ENCODE results near the gene SLC13A1. TPM values are rescaled to one million over a fixed set of nuclear protein-coding genes. Genes with fewer than 3 reads are reported as not detected.

The SLC13A1 gene
- polyA plus RNA-seq, 3 donors = not detected

DNA sequence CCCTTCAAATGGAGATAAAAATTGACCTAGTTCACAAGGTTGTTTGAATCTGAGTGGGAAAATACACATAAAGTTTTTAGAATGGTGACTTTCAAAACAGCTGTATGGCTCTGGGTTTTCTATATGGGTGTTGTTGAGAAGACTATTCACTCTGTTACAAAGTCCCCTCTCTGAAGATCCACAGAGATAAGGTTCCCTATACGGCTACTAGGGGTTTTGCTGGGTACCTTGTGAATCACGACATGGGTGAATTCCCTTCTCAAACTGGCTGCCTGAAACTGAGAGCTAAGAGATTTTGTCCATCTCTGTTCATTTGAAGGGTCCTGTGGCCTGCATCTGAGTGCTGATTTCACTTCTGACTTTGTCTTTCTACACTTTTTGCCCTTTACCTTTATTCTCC, 11.8 kb upstream of the SLC13A1 start:
- Histone ChIP-seq H3K9ac (ENCODE audit: insufficient read depth, low read length, poor library complexity, severe bottlenecking) (no peak overlapping the region), H3K4me2 (replicated peaks; ENCODE audit: extremely low read depth, low read length, poor library complexity, severe bottlenecking) (no peak overlapping the region), H3K9me3 (replicated peaks in 1 of 2; ENCODE audit: control insufficient read depth in 1 of 2, insufficient read depth in 1 of 2, low read length in 2 of 2) (peaks cover 7 to 20% of the 10 kb centered on the region in 2 donors), H2AFZ (ENCODE audit: insufficient read depth, low read depth, low read length, poor library complexity, severe bottlenecking) (no peak overlapping the region), H4K20me1 (ENCODE audit: insufficient read depth, low read length) (no peaks in the 10 kb centered on the region), H3K4me1 (ENCODE audit: control insufficient read depth in 1 of 2, insufficient read depth in 2 of 2, low read length in 2 of 2) (no peaks in the 10 kb centered on the region), H3K36me3 (replicated peaks in 1 of 2; ENCODE audit: control insufficient read depth in 1 of 2, insufficient read depth in 2 of 2, low read length in 2 of 2) (no peaks in the 10 kb centered on the region), H3K79me2 (ENCODE audit: insufficient read depth, low read length) (no peaks in the 10 kb centered on the region), H3K4me3 (replicated peaks in 1 of 3; ENCODE audit: low read depth in 2 of 3, low read length in 3 of 3) (no peak overlapping the region), H3K27ac (ENCODE audit: low read depth in 1 of 2, low read length in 2 of 2) (no peak overlapping the region), H3K27me3 (ENCODE audit: control insufficient read depth in 2 of 2, insufficient read depth in 2 of 2, low read length in 2 of 2) (no peaks in the 10 kb centered on the region)
- WGBS (ENCODE audit: insufficient coverage) = 89% methylated on average over 2 of the region's 2 CpGs
- Mint-ChIP-seq H3K4me1 (no peaks in the 10 kb centered on the region), H3K9me3 (peaks cover 4 to 10% (median 7%) of the 10 kb centered on the region in 7 donors), H3K27me3 (ENCODE audit: low read depth in 3 of 3) (no peaks in the 10 kb centered on the region), H3K27ac (no peak overlapping the region), H3K4me3 (no peak overlapping the region), H3K36me3 (no peaks in the 10 kb centered on the region)
- no peak for DNase-seq
- intact Hi-C loops (cut with micrococcal nuclease) = no loop called here
- TF ChIP-seq, protein P1, sequence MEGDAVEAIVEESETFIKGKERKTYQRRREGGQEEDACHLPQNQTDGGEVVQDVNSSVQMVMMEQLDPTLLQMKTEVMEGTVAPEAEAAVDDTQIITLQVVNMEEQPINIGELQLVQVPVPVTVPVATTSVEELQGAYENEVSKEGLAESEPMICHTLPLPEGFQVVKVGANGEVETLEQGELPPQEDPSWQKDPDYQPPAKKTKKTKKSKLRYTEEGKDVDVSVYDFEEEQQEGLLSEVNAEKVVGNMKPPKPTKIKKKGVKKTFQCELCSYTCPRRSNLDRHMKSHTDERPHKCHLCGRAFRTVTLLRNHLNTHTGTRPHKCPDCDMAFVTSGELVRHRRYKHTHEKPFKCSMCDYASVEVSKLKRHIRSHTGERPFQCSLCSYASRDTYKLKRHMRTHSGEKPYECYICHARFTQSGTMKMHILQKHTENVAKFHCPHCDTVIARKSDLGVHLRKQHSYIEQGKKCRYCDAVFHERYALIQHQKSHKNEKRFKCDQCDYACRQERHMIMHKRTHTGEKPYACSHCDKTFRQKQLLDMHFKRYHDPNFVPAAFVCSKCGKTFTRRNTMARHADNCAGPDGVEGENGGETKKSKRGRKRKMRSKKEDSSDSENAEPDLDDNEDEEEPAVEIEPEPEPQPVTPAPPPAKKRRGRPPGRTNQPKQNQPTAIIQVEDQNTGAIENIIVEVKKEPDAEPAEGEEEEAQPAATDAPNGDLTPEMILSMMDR (IDR thresholded peaks at IDR 0.05) = no peak

- Mint-ChIP-seq H3K4me1 (no peaks in the 10 kb centered on the region), H3K4me3 (no peak overlapping the region), H3K27ac (no peak overlapping the region), H3K27me3 (ENCODE audit: low read depth in 3 of 3) (no peaks in the 10 kb centered on the region), H3K36me3 (no peaks in the 10 kb centered on the region), H3K9me3 (peaks cover 4 to 10% (median 7%) of the 10 kb centered on the region in 7 donors)
- DNase-seq = no peak
- Histone ChIP-seq H3K9me3 (replicated peaks in 1 of 2; ENCODE audit: control insufficient read depth in 1 of 2, insufficient read depth in 1 of 2, low read length in 2 of 2) (peaks cover 7 to 17% of the 10 kb centered on the region in 2 donors), H2AFZ (ENCODE audit: insufficient read depth, low read depth, low read length, poor library complexity, severe bottlenecking) (no peak overlapping the region), H4K20me1 (ENCODE audit: insufficient read depth, low read length) (no peaks in the 10 kb centered on the region), H3K79me2 (ENCODE audit: insufficient read depth, low read length) (no peaks in the 10 kb centered on the region), H3K9ac (ENCODE audit: insufficient read depth, low read length, poor library complexity, severe bottlenecking) (no peak overlapping the region), H3K4me1 (ENCODE audit: control insufficient read depth in 1 of 2, insufficient read depth in 2 of 2, low read length in 2 of 2) (no peaks in the 10 kb centered on the region), H3K27me3 (ENCODE audit: control insufficient read depth in 2 of 2, insufficient read depth in 2 of 2, low read length in 2 of 2) (no peaks in the 10 kb centered on the region), H3K36me3 (replicated peaks in 1 of 2; ENCODE audit: control insufficient read depth in 1 of 2, insufficient read depth in 2 of 2, low read length in 2 of 2) (no peaks in the 10 kb centered on the region), H3K27ac (ENCODE audit: low read depth in 1 of 2, low read length in 2 of 2) (no peak overlapping the region), H3K4me3 (replicated peaks in 1 of 3; ENCODE audit: low read depth in 2 of 3, low read length in 3 of 3) (no peak overlapping the region), H3K4me2 (replicated peaks; ENCODE audit: extremely low read depth, low read length, poor library complexity, severe bottlenecking) (no peak overlapping the region)
- WGBS (ENCODE audit: insufficient coverage) = no CpG with 5 or more reads among the region's 5 CpGs
- intact Hi-C loops (cut with micrococcal nuclease) = no loop called here
- TF ChIP-seq, protein P1 (IDR thresholded peaks at IDR 0.05) = no peak
These were observed 11.2 kb upstream of the SLC13A1 start for GRCh38 chr7:123210986-123211385.

All from CD14-positive monocyte (primary cell).